Loucy (cell line): ENCODE data around the gene HSF2.

Source experiments
- H2AFZ ChIP-seq: fragments of 200-600 bp; sonication (generic); 2 replicates; pipeline ENCODE4 v1.6.0; 2016; ENCODE audit warnings: antibody characterized with exemption, mild to moderate bottlenecking, low read length, moderate library complexity
- H3F3A ChIP-seq: fragments of 200-600 bp; 2 replicates; pipeline ENCODE4 v1.6.0; 2016; ENCODE audit warnings: antibody characterized with exemption, low read depth, mild to moderate bottlenecking
- H3K27me3 ChIP-seq: fragments of 200-600 bp; sonication (generic); 2 replicates; pipeline ENCODE4 v1.6.1; 2014; ENCODE audit warnings: low read length, mild to moderate bottlenecking; ENCODE audit not compliant: insufficient read depth, poor library complexity, severe bottlenecking
- H3K36me3 ChIP-seq: fragments of 200-600 bp; sonication (generic); 2 replicates; pipeline ENCODE4 v1.6.1; 2016; ENCODE audit warnings: low read length; ENCODE audit not compliant: insufficient read depth
- H3K4me1 ChIP-seq: fragments of 200-600 bp; sonication (generic); 2 replicates; pipeline ENCODE4 v1.5.1; 2014; ENCODE audit warnings: low read length, mild to moderate bottlenecking; ENCODE audit not compliant: insufficient read depth, poor library complexity, severe bottlenecking
- H3K4me2 ChIP-seq: fragments of 200-600 bp; sonication (generic); 2 replicates; pipeline ENCODE4 v1.6.0; 2014; ENCODE audit warnings: antibody characterized with exemption, low read length, low read depth, mild to moderate bottlenecking; ENCODE audit not compliant: poor library complexity, severe bottlenecking
- H3K4me3 ChIP-seq: fragments of 200-600 bp; sonication (generic); 2 replicates; pipeline ENCODE4 v1.5.1; 2014; ENCODE audit warnings: low read length, mild to moderate bottlenecking, mixed read lengths; ENCODE audit not compliant: poor library complexity, severe bottlenecking
- H3K79me2 ChIP-seq: fragments of 200-600 bp; sonication (generic); 2 replicates; pipeline ENCODE4 v1.6.1; 2014; ENCODE audit warnings: low read length; ENCODE audit not compliant: insufficient read depth
- H3K9ac ChIP-seq: fragments of 200-600 bp; sonication (generic); 2 replicates; pipeline ENCODE4 v1.6.0; 2014; ENCODE audit warnings: mild to moderate bottlenecking, low read depth, low read length, moderate library complexity; ENCODE audit not compliant: poor library complexity, severe bottlenecking
- H3K9me2 ChIP-seq: fragments of 200-600 bp; sonication (generic); replicated peaks from 2 replicates; pipeline ENCODE4 v1.6.1; 2016; ENCODE audit warnings: low read depth, low read length, mixed read lengths
- H3K9me3 ChIP-seq: fragments of 200-600 bp; sonication (generic); 2 replicates; pipeline ENCODE4 v1.6.1; 2014; ENCODE audit warnings: mild to moderate bottlenecking, antibody characterized with exemption, low read length, low read depth; ENCODE audit not compliant: insufficient read depth
- H4K20me1 ChIP-seq: fragments of 200-600 bp; sonication (generic); 2 replicates; pipeline ENCODE4 v1.6.0; 2014; ENCODE audit warnings: antibody characterized with exemption, low read length, mild to moderate bottlenecking; ENCODE audit not compliant: insufficient read depth, poor library complexity, severe bottlenecking
- EZH2phosphoT487 ChIP-seq: fragments of 200-600 bp; IDR thresholded peaks from 2 replicates; pipeline ENCODE4 v1.6.1; 2018; ENCODE audit warnings: antibody characterized with exemption, mild to moderate bottlenecking, moderate library complexity, borderline replicate concordance
- TF ChIP-seq, protein P1 (sequence below): fragments of 200-600 bp; sonication (generic); conservative IDR thresholded peaks from 2 replicates; pipeline ENCODE4 v1.5.1; 2014; ENCODE audit warnings: mild to moderate bottlenecking, antibody characterized with exemption, low read length

Gene HSF2

DNA sequence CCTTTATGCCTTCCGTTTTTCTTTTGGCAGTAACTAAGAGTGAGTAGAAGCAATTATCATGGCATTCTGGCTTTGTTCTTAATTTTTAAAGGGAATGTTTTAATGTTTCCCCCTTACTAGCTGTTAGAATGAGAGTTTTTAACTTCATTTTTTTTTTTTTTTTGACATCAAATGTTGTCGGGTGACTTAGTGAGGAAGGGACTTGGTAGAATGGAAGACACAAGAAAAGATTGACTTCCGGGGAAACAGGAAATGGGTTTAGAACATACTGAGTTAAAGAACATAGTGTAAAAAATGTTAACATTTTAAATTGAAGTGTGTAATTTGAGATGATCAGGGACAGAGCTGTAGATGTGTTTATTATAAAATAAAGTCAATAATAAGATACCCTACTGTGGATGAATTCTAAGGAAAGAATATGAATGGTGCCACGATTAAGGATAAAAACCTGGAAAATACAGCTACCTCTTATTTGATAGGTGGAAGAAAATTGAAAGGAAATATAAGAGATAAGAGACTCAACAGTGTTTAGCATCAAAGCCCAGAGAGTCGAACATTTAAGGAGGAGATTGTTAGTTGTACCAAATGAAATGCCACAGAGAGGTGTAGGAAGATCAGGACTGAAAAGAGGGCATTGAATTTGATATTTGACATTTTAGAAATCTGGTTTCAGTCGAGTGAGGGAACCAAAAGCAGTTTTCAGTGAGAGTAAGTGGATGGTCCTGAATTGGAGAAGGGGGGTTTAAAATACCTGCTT lies 9.4 kb downstream of the HSF2 start:
- peak overlapping the region; percentile 63 for H3K4me3 ChIP-seq
- H3F3A ChIP-seq = no peaks in the 10 kb centered on the region
- TF ChIP-seq, protein P1, sequence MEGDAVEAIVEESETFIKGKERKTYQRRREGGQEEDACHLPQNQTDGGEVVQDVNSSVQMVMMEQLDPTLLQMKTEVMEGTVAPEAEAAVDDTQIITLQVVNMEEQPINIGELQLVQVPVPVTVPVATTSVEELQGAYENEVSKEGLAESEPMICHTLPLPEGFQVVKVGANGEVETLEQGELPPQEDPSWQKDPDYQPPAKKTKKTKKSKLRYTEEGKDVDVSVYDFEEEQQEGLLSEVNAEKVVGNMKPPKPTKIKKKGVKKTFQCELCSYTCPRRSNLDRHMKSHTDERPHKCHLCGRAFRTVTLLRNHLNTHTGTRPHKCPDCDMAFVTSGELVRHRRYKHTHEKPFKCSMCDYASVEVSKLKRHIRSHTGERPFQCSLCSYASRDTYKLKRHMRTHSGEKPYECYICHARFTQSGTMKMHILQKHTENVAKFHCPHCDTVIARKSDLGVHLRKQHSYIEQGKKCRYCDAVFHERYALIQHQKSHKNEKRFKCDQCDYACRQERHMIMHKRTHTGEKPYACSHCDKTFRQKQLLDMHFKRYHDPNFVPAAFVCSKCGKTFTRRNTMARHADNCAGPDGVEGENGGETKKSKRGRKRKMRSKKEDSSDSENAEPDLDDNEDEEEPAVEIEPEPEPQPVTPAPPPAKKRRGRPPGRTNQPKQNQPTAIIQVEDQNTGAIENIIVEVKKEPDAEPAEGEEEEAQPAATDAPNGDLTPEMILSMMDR = no peak
- no peak for TF ChIP-seq EZH2phosphoT487
- H3K9me2 ChIP-seq = no peaks in the 10 kb centered on the region
- no peak overlapping the region for H2AFZ ChIP-seq
- no peaks in the 10 kb centered on the region for H3K27me3 ChIP-seq
- peaks cover 89% of the 10 kb centered on the region for H3K79me2 ChIP-seq
- peaks cover 73% of the 10 kb centered on the region for H4K20me1 ChIP-seq
- H3K4me1 ChIP-seq = peaks cover 64% of the 10 kb centered on the region
- peak overlapping the region; percentile 80 for H3K4me2 ChIP-seq
- peaks cover 19% of the 10 kb centered on the region; the same call in 1 of the 2 replicates for H3K36me3 ChIP-seq
- H3K9ac ChIP-seq = peak overlapping the region; percentile 24
- no peaks in the 10 kb centered on the region for H3K9me3 ChIP-seq

DNA sequence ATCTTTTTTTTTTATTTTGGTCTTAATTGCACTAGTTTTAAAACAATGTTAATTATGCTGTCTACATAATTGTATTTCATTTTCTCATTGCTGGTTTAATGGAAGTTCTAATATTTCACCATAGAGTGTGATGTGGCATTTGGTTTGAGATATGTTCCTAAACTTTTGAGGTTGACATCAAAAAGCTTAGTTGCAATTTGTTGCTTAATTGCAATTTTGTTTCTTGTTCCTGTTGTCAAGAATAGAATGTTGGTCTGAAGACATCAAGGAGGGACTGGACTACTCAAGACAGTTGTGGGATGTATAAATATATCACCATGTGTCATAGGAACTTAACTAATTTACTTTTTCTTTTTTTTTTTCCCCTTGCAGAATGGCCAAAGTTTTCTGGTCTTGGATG lies 12.5 kb downstream of the HSF2 start:
- H3K9me2 ChIP-seq = no peaks in the 10 kb centered on the region
- no peaks in the 10 kb centered on the region for H3F3A ChIP-seq
- no peak overlapping the region for H3K9ac ChIP-seq
- H3K9me3 ChIP-seq = no peaks in the 10 kb centered on the region
- peaks cover 58% of the 10 kb centered on the region for H3K79me2 ChIP-seq
- H3K4me2 ChIP-seq = no peak overlapping the region
- TF ChIP-seq, protein P1 = no peak
- TF ChIP-seq EZH2phosphoT487 = no peak
- H3K27me3 ChIP-seq = no peaks in the 10 kb centered on the region
- H3K4me3 ChIP-seq = no peak overlapping the region
- H3K4me1 ChIP-seq = peaks cover 36% of the 10 kb centered on the region
- H2AFZ ChIP-seq = no peak overlapping the region
- H3K36me3 ChIP-seq = peaks cover 46% of the 10 kb centered on the region; the same call in 1 of the 2 replicates
- peaks cover 47% of the 10 kb centered on the region for H4K20me1 ChIP-seq

- Histone ChIP-seq H3K36me3 (peaks cover 87% of the 10 kb centered on the region; the same call in 1 of the 2 replicates), H3F3A (no peaks in the 10 kb centered on the region), H3K27me3 (no peaks in the 10 kb centered on the region), H3K9me3 (no peaks in the 10 kb centered on the region), H3K9ac (no peak overlapping the region), H3K79me2 (peaks cover 10% of the 10 kb centered on the region), H3K4me1 (peaks cover 2% of the 10 kb centered on the region), H3K4me3 (no peak overlapping the region), H2AFZ (no peak overlapping the region), H3K9me2 (no peaks in the 10 kb centered on the region), H4K20me1 (peaks cover 4% of the 10 kb centered on the region), H3K4me2 (no peak overlapping the region)
- no peak for TF ChIP-seq EZH2phosphoT487
- TF ChIP-seq, protein P1 = no peak
These were observed 17.4 kb downstream of the HSF2 start for GRCh38 chr6:122416825-122417224.
